KG1 (cell line): ENCODE results near the gene SIGLEC14.

Source experiments
- DNase-seq: peaks from one replicate; lab custom pipeline; 2025; lab: John Stamatoyannopoulos, UW

The SIGLEC14 gene

DNA sequence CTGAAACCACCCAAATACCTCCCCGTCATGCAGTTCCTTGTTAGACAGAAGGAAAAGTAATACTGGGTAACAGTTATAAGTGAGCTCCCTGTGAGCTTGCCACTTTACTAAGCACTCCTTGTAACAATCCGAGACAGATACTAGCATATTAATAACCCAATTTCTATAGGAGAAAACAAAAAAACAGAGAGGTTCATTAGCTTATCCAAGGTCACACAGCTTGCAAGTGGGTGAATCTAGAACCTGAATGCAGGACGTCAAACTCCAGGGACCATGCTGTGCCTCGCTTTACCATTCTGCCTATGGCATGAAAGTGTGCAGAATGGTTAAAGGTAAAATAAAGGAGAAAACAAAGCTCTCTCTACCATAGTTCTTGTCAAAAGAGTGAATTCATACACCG lies 31.8 kb downstream of the SIGLEC14 start:
- no peak for DNase-seq

DNA sequence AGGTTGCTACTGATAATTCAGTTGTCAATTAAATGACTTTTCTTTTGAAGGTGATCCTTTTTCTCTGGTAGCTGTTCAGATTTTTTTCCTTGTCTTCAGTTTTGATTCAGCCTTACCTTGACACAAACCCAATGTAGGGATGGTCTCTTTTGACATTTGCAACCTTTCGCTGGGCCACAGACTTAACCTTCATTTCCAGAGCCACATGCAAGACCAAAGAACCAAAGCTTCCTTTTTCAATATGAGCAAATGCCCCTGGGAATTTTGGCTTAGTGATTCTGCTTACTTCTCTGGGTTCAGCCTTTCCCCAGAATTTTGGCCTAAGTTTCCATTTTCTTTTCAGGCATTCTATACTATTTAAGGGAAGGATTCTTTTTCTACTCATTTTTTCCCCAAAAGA lies 36.0 kb downstream of the SIGLEC14 start:
- no peak for DNase-seq

DNA sequence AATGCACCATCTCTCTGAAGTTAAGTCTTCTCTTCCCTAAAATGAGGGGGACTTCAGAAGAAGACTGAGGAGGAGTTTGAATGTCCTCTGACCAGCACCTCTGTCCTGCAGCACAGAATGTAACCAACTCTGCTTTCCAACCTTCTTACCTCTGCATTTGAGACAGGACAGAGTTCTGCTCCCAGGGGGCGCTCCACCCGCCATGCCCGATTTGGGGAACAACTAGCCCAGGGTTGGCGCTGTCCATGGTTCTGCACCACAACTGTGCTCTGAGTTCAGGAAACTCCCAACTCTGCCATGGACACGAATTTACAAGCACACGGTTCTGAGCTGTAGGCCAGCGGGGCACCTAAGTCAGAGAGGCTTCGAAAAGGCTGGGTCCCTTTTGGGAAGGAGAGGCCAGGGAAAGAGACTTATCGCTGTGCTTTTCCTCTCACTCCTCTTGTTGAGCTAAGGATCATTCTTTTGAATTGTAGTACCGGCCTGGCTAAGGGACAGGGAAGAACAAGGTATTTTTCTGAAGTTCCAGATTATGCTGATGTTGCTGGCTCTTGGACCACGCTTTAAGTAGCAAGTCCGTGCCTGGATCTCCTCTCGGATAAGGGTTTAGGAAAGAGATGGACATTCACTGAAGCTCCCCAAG lies 38.6 kb downstream of the SIGLEC14 start:
- DNase-seq = peak; percentile 76

DNA sequence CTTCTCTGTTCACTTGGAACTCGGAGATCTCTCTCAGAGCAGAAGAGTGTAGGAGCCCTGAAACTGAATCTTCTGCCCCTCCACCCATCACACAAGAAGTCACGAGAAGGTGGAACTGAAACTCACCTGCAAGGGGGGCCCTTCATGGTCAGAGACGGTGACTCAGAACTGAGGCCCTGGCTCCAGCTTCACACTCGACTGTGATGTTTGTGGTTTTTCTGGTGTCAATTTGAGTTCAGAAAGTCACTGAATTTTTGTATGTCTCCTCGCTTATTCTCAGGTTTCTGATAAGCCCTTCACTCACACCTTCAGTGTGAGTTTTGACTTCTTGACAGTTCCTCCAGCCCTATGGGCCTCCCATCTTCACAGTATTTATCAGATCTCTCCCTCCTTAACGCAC lies 39.5 kb downstream of the SIGLEC14 start:
- no peak for DNase-seq

DNA sequence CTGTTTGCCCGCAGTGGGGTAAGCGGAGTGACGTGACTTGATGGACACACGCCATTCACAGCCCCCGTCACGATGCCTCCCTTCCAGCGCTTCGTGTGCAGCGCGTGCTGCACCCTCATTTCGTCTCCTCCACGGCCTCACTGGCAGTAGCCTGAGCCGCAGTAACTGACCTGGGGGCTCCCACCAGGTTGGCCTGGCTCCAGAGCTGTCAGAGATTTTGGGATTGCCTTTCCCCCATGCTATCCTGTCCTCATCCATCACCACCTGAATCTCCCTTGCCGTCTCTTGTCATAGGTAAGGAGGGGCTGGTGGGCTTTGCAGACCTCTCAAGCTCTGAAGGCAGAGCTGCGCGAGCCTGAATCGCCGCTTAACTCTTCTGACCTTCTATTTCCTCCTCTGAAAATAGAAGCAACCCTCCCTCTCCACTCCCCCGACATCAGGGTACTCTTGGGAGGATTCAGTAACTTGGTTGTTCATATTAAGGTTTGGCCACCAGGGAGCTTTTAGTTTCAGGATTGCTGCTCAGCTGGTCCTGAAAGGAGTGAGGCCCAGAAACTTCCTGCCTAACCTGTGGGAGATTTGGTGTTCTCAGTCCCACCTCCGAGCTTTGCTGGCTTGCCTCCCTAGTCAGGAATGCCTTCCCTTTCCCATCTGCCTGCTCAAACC lies 44.3 kb downstream of the SIGLEC14 start:
- no peak for DNase-seq

DNA sequence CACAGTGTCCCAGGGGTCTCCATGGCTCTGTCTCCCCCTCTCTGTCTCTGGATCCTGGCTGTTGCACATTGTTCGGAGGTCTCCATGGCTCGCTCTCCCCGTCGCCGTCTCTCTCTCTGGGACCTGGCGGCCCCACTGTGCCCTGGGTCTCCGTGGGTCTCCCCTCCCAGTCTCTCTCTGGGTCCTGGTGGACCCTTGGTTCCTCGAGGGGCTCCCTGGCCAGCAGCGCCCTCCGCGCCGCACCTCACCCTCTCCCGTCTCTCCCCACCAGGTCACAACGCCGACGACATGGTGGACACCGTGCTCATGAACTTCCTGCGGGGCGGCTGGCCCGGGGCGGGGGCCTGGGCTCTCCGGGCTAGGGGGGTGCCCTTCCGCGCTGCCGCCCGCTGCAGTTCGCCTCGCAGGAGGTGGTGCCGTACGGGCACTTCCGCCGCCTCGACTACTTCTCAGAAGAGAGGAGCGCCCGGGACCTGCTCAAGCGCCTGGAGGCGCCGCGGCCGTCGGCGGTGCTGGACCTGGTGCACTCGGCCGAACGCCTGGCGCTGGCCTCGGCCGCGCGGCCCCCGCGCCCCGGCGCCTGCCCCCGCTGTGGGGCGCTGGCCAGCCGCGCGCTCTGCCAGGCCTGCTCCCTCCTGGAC lies 45.6 kb downstream of the SIGLEC14 start:
- no peak for DNase-seq

DNA sequence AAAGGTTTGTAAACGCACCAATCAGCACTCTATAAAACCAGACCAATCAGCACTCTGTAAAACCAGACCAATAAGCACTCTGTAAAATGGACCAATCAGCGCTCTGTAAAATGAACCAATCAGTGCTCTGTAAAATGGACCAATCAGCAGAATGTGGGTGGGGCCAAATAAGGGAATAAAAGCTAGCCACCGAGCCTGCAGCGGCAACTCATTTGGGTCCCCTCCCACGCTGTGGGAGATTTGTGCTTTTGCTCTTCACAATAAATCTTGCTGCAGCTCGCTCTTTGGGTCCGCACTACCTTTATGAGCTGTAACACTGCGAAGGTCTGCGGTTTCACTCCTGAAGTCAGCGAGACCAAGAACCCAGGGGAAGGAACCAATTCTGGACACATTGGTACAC lies 47.5 kb downstream of the SIGLEC14 start:
- no peak for DNase-seq

DNA sequence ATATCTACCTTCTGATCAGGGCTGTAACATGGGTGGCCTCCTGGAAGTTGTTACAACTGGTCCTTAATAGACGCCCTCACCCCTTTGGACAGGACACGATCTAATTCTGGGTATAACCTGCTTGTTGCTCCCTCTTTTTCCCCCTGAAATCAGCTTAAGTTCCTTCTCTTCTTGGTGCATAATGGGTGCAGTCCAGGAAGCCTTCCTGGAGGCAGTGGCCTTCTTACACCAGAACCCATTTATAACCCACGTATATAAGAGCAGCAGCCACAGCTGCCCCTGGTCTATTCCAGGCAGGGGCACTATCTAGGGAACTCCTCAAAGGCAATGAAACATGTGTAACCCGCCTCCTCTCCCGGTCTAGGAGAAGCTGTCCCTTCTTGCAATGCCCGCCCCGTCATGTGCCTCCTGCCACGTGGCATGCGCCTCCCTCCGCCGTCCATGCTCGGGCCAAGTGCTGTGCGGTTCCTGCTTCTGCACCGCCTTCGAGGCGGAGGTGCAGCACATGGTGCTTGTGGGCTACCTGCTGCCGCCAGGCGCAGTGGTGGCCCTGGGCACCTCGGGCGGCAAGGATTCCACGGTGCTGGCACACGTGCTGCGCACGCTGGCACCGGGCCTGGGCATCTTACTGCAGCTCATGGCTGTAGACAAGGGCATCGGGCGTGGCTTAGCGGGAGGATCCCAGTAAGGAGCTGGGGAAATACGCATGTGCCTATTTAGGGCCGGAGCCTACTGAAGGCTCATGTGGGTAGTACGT lies 48.3 kb downstream of the SIGLEC14 start:
- no peak for DNase-seq

DNA sequence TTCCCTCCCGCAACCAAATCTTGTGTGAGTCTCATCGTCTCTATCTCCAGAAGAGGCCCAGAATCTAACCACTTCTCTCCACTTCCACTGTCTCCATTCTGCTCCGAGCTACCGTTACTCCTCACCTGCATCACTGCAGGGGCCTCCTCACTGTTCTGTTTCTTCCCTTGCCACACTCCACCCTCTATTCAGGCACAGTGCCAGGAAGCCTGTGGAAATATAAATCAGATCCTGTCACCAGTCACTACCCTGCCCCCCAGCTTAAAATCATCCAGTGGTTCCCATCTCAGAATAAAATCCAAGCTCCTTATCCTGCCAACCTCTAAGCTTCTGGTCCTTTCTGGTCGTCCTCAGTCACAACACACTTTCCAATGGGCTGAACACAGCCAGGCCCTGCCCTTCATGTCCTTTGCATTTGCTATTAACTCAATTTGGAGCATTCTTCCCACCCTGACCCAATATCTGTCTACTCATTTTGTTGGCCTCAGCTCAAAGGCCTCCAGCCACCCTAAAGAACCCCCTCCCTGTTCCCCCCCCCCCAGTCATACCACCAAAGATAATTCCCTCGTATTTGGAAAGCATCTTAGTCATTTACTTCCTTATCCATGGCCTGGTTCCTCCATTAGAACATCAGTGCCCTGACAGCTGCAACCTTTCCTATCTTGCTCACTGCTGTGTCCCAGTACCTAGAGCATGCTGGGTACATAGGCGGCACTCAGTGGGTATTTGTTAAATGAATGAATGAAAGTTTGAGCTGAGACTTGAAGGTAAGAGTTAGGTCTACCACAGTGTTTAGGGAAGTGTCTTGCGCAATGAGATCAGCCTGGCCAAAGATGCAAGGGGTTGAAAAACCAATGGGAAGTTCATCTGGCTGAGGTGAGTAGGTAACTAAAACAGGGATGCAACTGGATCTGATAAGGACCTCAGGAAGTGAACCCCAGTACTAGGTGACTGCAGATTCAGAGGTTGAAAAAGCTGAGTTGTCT lies 51.1 kb downstream of the SIGLEC14 start:
- DNase-seq = no peak

DNA sequence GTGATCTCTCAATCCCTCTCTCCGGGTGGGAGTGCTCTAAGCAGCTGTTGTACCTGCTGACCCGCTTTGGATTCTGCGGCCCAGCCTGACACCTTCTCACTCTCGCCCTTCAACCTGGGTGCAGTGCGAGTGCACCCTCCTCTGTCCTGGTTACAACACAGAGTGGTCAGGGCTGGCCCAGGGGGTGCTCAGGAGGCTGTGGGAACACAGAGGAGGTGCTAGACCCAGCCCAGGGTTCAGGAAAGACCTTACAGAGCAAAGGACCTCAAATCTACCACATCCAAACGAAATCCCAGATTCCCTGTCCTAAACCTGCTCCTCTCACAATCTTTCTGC lies 51.9 kb downstream of the SIGLEC14 start:
- no peak for DNase-seq

DNA sequence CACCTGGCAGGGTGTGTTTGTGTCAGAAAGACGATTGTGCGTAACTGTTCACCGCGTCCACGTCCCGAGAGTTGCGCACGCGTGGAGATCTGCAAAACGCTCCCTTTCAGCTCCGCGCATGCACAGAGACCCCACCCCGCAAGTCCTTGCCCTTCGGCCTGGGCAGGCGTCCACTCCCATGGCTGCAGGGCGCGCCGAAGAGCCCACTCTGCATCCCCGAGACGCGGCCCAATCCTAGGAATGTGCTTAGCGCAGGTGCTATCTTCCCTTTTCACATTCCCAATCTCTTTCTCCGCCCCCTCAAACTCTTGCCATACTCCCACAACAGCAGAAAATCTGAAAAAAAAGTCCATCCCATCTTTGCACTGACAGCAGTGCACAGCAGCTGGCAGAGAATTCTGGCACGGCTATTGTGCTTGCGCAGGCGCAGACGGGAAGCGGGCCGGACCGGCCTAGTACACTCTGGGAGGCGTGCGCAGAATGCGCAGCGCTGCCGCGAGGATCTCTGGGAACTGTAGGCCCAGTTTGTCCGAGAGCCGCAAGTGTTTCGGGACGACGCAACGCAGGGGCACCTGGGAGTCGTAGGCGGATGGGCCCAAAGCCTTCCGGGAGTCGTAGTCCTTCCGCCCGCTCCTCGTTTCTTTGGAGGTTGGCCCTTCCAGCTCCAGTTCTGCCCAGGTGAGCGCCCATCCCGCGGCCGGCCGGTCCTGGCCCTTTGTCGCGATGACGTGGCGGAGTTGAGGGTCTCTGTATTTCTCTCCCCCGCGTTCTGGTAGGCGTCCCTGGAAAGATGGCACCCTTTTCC lies 52.5 kb downstream of the SIGLEC14 start:
- DNase-seq = peak; percentile 98

DNA sequence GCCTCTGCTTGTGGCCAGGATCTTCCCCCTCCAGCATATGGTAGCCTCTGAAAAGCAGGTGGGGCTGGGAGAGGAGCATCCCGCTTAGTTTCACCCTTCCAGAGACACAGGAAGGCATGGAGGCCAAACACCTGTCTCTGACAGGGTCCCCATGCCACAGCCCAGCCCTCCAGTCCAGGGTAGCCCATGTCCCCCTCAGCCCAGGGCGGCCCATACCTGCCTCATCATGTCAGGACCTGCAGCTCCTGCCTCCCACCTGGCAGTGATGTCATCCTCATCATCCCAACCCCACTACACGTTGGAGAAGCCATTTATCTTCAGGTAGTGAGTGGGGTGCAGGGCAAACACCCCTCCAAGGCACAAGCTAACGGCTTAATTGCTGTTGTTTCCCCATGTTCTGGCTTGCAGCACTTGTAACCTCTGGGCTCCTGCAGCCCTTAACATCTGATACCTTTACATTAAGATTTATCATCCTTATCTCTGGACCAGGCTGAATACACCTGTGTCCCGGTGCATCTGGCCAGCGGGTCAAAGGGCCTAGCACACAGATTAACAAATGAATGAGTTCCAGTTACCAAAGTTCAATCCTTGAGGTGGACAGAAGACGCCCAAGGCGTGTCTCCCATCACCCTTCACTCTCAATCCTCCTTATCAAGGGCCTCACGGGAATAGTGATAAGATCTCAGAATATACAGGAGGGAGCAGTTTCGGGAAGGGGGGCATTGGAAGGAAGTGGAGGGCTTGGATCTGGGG lies 53.3 kb downstream of the SIGLEC14 start:
- no peak for DNase-seq
